WI38 (cell line): Measurements from ENCODE around the gene RAB28.

Source experiments
- H3K4me3 ChIP-seq: 2 replicates; pipeline ENCODE4 v1.5.1; 2011; ENCODE audit warnings: low read depth, mild to moderate bottlenecking, control low read depth, low read length
- CTCF ChIP-seq: IDR thresholded peaks from 2 replicates; pipeline ENCODE4 v1.5.1; 2012; ENCODE audit warnings: low read depth, mild to moderate bottlenecking, control low read depth, low read length

RAB28 gene

GRCh38 chr4:13355111-13355880 lies 128.8 kb downstream of the RAB28 start:
- H3K4me3 ChIP-seq, result no peak overlapping the region
- no peak for TF ChIP-seq CTCF

DNA sequence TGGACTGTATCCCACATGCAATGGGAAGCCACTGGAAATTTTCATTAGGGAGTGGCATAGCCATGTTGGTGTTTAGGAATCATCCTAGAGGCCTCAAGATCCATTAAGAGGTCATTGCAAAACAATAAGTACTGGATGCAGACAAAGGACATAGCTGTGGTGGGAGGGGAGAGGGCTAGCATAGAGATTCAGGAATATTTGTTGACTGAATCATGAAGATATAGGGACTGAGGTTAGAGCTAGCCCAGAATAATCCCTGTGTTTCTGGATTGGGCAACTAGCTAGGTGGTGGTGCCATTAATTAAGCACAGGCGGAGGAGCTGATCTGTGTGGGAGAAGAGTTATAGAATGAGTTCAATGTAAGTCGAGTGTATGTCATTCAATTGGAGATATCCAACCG lies 135.0 kb downstream of the RAB28 start:
- H3K4me3 ChIP-seq, result no peak overlapping the region
- TF ChIP-seq CTCF, result no peak

GRCh38 chr4:13348216-13348615 lies 135.9 kb downstream of the RAB28 start:
- no peak for TF ChIP-seq CTCF
- H3K4me3 ChIP-seq, result no peak overlapping the region

- TF ChIP-seq CTCF, result no peak
Measured at GRCh38 chr4:13347517-13348125, 136.5 kb downstream of the RAB28 start.

DNA sequence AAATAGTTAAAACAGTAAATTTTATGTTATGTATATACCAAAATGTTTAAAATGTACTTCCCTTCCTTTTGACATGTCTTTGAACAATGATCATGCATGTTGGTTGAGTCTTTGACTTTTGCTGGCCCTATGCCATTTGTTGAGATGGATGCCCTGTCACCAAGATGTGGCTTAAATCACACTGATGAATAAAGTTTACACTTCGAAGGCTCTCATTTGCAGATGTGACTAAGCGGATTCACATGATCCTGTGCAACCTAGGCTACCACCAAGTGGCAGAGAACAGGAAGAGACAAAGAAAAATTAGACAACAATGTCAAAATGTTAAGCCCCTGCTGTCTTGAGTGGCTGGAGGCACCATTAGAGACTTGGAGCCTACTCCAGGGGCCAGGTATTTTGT lies 139.9 kb downstream of the RAB28 start:
- no peak overlapping the region for H3K4me3 ChIP-seq
- no peak for TF ChIP-seq CTCF

More at GRCh38 chr4:13347517-13348125, 136.5 kb downstream of the RAB28 start:
- H3K4me3 ChIP-seq, result no peak overlapping the region

- TF ChIP-seq CTCF, result no peak
- H3K4me3 ChIP-seq, result no peak overlapping the region
Measured at GRCh38 chr4:13340672-13341071, 143.5 kb downstream of the RAB28 start.

- no peak for TF ChIP-seq CTCF
- no peak overlapping the region for H3K4me3 ChIP-seq
Measured at GRCh38 chr4:13331827-13332226, 152.3 kb downstream of the RAB28 start.
